ENCODE data around the gene NUDT22.

NUDT22 gene

GRCh38 chr11:64251753-64252002, 25.6 kb downstream of the NUDT22 start:
- Histone ChIP-seq H3K27me3 (replicated peaks) (no peaks in the 10 kb centered on the region), H3K4me3 (ENCODE audit: low read depth, low read length) (peak overlapping the region; percentile 77), H3K36me3 (replicated peaks) (peaks cover 22% of the 10 kb centered on the region), H3K27ac (peak overlapping the region; percentile 29)
- peak; percentile 17 for DNase-seq
- no peak for TF ChIP-seq CTCF (IDR thresholded peaks at IDR 0.05; ENCODE audit: low read depth, low read length, missing control alignments)
- in situ Hi-C loops (cut with HindIII; ENCODE audit: low pct_ligation_motif_present, low sequenced_read_pairs) = no loop called here

- peaks cover 25% of the 10 kb centered on the region for H3K36me3 ChIP-seq (replicated peaks)
- no peak for DNase-seq
- TF ChIP-seq CTCF (IDR thresholded peaks at IDR 0.05; ENCODE audit: low read depth, low read length, missing control alignments) = peak; percentile 65
- H3K4me3 ChIP-seq (ENCODE audit: low read depth, low read length) = peak overlapping the region; percentile 77
- H3K27me3 ChIP-seq (replicated peaks) = no peaks in the 10 kb centered on the region
- no peak overlapping the region for H3K27ac ChIP-seq
- in situ Hi-C loops (cut with HindIII; ENCODE audit: low pct_ligation_motif_present, low sequenced_read_pairs) = no loop called here
Measured at GRCh38 chr11:64252003-64252872, 26.2 kb downstream of the NUDT22 start.

GRCh38 chr11:64253043-64253442, 27.0 kb downstream of the NUDT22 start:
- TF ChIP-seq CTCF (IDR thresholded peaks at IDR 0.05; ENCODE audit: low read depth, low read length, missing control alignments) = no peak
- Histone ChIP-seq H3K4me3 (ENCODE audit: low read depth, low read length) (peak overlapping the region; percentile 77), H3K27me3 (replicated peaks) (no peaks in the 10 kb centered on the region), H3K27ac (no peak overlapping the region), H3K36me3 (replicated peaks) (peaks cover 29% of the 10 kb centered on the region)
- no peak for DNase-seq
- in situ Hi-C loops (cut with HindIII; ENCODE audit: low pct_ligation_motif_present, low sequenced_read_pairs) = no loop called here

- DNase-seq = no peak
- Histone ChIP-seq H3K4me3 (ENCODE audit: low read depth, low read length) (no peak overlapping the region), H3K36me3 (replicated peaks) (peaks cover 34% of the 10 kb centered on the region), H3K27me3 (replicated peaks) (no peaks in the 10 kb centered on the region), H3K27ac (no peak overlapping the region)
- TF ChIP-seq CTCF (IDR thresholded peaks at IDR 0.05; ENCODE audit: low read depth, low read length, missing control alignments) = no peak
- in situ Hi-C loops (cut with HindIII; ENCODE audit: low pct_ligation_motif_present, low sequenced_read_pairs) = no loop called here
Measured at GRCh38 chr11:64253481-64253880, 27.4 kb downstream of the NUDT22 start.

- TF ChIP-seq CTCF (IDR thresholded peaks at IDR 0.05; ENCODE audit: low read depth, low read length, missing control alignments) = no peak
- DNase-seq = no peak
- H3K27ac ChIP-seq = no peak overlapping the region
- in situ Hi-C loops (cut with HindIII; ENCODE audit: low pct_ligation_motif_present, low sequenced_read_pairs) = no loop called here
- no peaks in the 10 kb centered on the region for H3K27me3 ChIP-seq (replicated peaks)
- peaks cover 42% of the 10 kb centered on the region for H3K36me3 ChIP-seq (replicated peaks)
- H3K4me3 ChIP-seq (ENCODE audit: low read depth, low read length) = no peak overlapping the region
Measured at GRCh38 chr11:64254326-64254725, 28.3 kb downstream of the NUDT22 start.

All from brain microvascular endothelial cell (primary cell).